ENCODE results near the gene RALB.
"Not testable (repeated sequence)": the region's sequence is repeated elsewhere in the genome, so short reads cannot be mapped to it uniquely, and the experiment has no call there.

RALB gene

DNA sequence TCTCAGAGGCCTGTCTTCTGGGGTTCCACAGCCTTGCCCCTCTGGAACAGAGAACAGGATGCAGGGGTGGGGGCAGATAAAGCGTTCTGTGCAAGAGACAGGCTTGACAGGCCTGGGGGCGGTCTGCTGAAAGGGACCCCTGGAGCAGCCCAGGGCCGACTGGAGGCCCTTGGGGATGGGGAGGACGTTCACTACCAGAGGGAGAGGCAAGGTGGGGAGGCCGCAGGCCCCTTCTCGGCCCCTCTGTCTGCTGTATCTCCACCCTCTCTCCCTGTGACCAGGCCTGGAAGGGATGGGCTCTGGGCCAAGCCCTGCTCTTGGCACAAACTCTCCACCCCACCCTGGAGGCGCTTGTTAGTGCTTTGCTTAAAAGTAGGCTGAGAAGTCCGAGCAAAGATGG is 66.0 kb downstream of the RALB start:
- no peak overlapping the region for H3K4me3 ChIP-seq (ENCODE audit: control insufficient read depth, low read depth, low read length)
- no peak for TF ChIP-seq CTCF (conservative IDR thresholded peaks at IDR 0.05; ENCODE audit: control insufficient read depth, insufficient read depth, low read depth, low read length)
- DNase-seq (ENCODE audit: low read depth): peak; percentile 19

- DNase-seq (ENCODE audit: low read depth): no peak
- TF ChIP-seq CTCF (conservative IDR thresholded peaks at IDR 0.05; ENCODE audit: control insufficient read depth, insufficient read depth, low read depth, low read length): no peak
These were observed 66.5 kb downstream of the RALB start for GRCh38 chr2:120319123-120319522.

DNA sequence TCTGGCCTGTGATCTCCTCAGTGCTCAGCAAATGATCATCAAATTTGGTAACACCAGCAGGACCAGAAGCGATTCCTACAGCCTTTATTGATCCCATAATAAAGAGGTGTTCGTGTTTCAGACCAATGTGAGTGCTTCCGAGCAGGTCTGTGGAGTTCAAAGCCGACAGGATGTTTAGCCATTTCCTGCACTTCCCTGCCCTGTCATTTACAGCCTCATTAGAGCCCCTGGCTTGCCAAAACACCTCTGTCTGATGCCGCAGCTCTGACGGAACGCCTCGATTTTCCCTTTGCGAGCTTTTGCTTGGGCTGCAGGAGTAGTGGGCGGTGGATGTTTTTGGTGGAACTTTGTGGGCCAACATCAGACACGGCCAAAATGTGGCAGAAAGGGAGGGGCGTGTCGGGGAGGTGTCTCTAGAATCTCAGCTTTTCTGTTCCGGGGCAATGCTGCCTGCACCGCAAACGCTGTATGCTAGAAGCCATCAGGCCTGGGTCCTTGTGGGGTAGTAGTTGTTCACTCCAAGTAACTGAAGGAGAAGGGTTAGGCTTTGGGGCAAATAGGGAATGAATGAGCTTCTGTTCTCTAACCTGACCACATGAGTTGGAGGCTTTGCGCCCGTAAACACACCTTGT is 67.2 kb downstream of the RALB start:
- TF ChIP-seq CTCF (conservative IDR thresholded peaks at IDR 0.05; ENCODE audit: control insufficient read depth, insufficient read depth, low read depth, low read length): no peak
- no peak for DNase-seq (ENCODE audit: low read depth)
- H3K4me3 ChIP-seq (ENCODE audit: control insufficient read depth, low read depth, low read length): no peak overlapping the region

More at GRCh38 chr2:120319123-120319522, 66.5 kb downstream of the RALB start:
- no peak overlapping the region for H3K4me3 ChIP-seq (ENCODE audit: control insufficient read depth, low read depth, low read length)

DNA sequence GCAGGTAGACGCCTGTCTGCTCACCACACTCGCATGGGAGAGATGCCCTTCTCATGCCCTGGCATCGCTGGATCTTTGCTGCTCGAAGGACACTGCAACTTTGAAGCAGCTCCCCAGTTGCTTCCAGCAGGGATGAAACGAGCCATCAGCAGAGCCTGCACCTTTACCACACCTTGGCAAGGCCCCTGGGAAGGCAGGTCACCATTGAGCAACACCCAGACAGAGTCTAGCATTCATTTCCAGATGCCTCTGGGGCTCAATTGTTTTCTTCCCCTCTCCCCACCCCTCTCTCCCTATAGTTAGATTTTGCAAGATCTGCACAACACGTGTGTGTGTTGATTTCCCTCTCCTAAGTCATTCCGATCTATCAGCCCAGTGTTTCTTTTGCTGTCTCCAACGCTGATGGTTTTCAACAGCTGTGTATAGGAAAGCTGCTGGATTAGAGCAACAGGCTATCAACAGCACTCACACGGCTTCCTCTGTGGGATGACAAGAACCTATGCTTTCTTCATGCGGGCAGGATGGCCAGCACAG is 67.7 kb downstream of the RALB start:
- no peak overlapping the region for H3K4me3 ChIP-seq (ENCODE audit: control insufficient read depth, low read depth, low read length)
- no peak for DNase-seq (ENCODE audit: low read depth)

GRCh38 chr2:120320887-120321556 is 68.4 kb downstream of the RALB start:
- not testable (repeated sequence) for H3K4me3 ChIP-seq (ENCODE audit: control insufficient read depth, low read depth, low read length); DNase-seq (ENCODE audit: low read depth)

More for the DNA sequence above, 67.7 kb downstream of the RALB start:
- no peak for TF ChIP-seq CTCF (conservative IDR thresholded peaks at IDR 0.05; ENCODE audit: control insufficient read depth, insufficient read depth, low read depth, low read length)

DNA sequence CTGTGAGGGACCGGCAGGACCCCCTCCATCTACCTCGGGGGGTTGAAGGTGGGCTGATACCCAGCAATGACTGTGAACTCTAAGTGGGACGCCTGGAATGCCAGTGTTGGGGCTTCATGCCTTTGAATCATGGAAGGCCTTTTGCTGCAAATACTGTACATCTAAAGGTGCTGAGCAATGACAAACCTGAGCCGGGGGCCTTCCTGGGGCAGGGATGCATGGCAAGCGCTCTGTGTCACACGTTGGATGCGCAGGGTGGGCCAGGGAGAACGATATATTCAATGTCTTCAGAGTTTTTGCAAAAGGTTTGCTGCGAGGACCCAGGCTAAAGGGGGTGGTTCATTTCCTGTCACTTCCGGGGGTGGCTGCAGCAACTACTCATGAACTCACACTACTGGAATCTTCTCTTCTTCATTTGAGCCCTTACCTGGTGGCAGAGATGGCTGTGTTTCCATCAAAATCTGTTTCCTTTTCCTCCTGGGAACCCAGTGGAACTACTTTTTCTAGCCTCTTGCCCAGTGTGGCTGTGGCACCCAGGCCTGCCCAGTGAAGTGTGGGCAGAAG is 69.2 kb downstream of the RALB start:
- TF ChIP-seq CTCF (conservative IDR thresholded peaks at IDR 0.05; ENCODE audit: control insufficient read depth, insufficient read depth, low read depth, low read length): no peak
- no peak for DNase-seq (ENCODE audit: low read depth)
- H3K4me3 ChIP-seq (ENCODE audit: control insufficient read depth, low read depth, low read length): no peak overlapping the region

DNA sequence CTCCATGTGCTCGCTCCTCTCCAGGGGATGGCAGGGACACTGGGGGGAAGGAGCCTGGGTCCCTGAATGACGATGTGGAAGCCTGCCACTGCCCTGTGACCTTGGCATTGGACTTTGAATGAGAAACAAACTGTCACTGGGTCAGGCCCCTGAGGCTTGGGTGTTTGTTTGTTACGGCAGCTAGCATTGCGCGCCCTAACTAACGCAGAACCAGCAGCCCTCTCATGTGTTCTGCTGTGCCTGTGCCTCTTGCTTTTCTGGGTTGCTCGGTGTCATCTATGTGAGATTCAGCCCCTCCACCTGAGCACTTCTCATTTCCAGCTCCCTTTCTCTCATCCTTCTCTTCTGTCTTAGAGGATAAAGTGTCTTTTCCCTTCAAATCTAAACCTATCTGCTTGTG is 69.7 kb downstream of the RALB start:
- TF ChIP-seq CTCF (conservative IDR thresholded peaks at IDR 0.05; ENCODE audit: control insufficient read depth, insufficient read depth, low read depth, low read length): no peak
- DNase-seq (ENCODE audit: low read depth): no peak
- H3K4me3 ChIP-seq (ENCODE audit: control insufficient read depth, low read depth, low read length): no peak overlapping the region
